HG02885 (cell line): ENCODE data around the gene IL11.

Experiments used
- ATAC-seq: cut with Tn5 transposase; IDR thresholded peaks from one replicate; pipeline ENCODE4 v1.9.1; 2021; ENCODE audit warnings: mild to moderate bottlenecking; ENCODE audit not compliant: unreplicated experiment, poor library complexity

Gene IL11

GRCh38 chr19:55373993-55374757 is 3.9 kb upstream of the IL11 start:
- no peak for ATAC-seq

DNA sequence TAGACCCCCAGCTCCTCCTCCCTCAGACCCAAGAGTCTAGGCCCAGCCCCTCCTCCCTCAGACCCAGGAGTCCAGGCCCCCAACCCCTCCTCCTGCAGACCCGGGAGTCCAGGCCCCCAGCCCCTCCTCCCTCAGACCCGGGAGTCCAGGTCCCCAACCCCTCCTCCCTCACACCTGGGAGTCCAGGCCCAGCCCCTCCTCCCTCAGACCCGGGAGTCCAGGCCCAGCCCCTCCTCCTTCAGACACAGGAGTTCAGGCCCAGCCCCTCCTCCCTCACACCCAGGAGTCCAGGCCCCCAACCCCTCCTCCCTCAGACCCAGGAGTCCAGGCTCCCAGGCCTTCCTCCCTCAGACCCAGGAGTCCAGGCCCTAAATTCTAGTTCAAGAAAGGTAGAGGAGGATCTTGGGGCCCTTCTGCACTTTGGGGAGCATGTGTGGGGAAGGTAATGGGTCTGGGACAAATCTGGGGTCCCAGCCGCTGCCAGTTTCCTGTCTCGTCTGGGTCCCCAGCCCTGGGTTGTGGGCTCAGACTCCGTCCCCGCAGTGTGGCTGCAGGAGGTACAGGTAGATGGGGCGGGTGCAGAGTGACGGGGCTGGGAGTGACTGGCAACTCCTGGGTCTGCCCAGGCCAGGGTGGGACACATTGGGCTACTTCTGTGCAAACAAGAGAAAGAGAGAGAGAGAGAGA is 3.2 kb upstream of the IL11 start:
- no peak for ATAC-seq

DNA sequence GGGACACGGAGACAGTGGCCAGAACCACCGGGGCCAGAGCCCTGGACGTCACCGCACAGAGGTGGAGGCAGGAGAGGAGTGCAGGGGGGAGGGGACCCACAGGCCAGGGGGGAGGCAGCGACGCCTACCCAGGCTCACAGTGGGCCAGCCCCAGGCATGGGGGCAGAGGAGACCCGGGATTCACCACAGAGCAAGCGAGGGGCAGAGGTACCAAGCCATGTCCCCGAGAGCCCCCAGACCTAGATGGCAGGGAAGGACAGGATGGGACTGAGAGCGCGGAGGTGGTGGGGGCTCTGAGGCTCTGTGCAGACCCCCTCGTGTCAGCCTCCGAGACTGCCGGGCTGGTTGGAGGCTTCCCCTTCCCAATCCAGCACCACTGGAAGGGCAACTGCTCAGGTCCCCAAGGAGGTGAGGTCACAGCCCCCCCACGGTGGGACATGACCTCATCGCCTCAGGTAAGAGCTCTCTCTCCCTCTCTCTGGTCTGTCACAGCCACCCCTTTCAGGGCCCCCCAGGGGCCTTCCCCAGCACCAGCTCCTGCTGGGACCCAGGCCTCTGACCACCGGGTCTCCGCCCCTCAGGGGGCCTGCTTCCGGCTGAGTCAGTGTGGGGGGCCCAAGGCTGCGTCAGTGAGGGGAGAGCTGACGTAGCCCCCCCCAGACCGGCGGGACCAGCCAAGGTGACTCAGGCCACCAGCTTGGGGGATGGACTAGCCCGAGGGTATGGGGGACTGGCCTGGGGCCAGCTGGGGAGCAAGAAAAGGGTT is 2.2 kb upstream of the IL11 start:
- ATAC-seq, result no peak

GRCh38 chr19:55369653-55370304 is 484 bp downstream of the IL11 start:
- ATAC-seq, result no peak

DNA sequence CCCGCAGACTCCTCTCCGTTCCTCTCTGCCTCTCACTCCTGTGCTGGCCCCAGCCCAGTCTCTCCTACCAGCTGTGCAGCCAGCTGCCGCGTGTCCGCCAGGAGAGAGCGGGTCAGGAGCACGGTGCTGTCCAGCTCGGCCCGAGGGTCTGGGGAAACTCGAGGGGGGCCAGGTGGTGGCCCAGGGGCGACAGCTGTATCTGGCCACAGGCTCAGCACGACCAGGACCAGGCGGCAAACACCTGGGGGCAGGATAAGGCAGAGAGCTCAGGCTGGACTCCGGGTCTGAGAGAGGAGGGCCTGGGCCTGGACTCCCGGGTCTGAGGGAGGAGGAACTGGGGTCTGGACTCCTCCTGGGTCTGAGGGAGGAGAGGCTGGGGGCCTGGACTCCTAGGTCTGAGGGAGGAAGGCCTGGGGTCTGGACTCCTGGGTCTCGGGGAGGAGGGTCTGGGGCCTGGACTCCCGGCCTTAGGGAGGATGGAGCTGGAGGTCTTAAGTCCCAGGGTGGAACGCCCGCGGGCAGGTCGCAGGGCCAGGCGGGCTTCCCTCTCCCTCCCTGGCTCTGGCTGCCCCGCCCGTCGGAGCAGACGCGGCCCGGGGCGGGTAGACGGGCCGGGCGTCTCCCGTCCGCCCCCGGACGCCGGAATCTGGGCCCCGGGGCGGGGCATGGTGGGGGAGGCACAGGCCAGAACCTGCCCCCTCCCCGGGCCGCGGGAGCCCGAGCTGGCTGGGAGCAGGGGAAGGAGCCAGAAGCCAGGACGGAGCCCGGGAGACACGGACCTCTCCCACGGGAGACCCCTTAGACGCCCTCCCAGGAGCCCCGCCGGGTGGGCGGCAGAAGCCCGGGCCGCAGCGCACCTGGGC is 1.3 kb downstream of the IL11 start:
- ATAC-seq, result no peak

DNA sequence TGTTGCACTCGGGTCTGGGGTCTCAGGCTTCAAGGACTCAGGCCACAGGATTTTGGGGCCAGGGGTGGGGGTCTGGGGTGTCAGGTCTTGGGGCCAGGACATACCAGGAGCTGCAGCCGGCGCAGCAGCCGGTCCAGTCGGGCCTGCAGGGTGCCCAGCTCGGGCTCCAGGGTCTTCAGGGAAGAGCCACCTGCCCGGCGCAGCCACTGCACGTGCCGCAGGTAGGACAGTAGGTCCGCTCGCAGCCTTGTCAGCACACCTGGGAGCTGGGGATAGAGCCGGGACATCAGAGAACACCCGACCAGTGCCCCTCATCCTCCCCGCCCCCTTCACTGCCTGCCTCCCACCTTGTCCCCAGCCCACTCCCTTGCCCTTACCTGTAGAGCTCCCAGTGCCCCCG is 2.2 kb downstream of the IL11 start:
- no peak for ATAC-seq

DNA sequence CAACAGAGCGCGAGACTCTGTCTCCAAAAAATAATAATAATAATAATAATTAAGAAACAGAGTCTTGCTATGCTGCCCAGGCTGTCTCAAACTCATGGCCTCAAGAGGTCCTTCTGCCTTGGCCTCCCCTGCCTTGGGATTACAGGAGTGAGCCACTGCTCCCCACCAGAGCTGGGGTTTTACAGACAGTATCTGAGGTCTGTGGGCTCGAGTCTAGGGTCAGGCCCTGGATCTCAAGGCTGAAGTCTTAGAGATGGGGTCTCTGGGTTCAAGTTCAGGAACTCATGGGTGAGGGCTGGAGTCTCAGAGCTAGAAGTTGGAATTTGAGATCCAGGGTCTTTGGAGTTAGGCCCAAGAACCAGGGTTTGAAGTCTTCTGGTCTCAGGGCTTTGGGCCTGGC is 3.5 kb downstream of the IL11 start:
- no peak for ATAC-seq

GRCh38 chr19:55365964-55366363 is 4.3 kb downstream of the IL11 start:
- no peak for ATAC-seq

DNA sequence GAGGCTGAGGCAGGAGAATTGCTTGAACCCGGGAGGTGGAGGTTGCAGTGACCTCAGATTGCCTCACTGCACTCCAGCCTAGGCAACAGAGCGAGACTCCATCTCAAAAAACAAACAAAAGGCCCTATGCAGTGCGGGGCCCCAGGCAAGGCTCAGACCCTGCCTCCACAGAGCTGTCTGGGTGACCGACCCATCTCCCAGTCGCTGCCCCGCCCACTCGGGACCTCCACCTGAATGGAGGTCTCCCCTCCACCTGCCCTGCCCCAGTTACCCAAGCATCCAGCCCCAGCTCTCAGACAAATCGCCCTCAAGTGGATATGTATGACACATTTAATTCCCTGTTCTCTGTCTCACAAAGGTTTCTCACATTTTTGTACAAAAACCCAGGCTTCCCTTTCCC is 5.0 kb downstream of the IL11 start:
- no peak for ATAC-seq

DNA sequence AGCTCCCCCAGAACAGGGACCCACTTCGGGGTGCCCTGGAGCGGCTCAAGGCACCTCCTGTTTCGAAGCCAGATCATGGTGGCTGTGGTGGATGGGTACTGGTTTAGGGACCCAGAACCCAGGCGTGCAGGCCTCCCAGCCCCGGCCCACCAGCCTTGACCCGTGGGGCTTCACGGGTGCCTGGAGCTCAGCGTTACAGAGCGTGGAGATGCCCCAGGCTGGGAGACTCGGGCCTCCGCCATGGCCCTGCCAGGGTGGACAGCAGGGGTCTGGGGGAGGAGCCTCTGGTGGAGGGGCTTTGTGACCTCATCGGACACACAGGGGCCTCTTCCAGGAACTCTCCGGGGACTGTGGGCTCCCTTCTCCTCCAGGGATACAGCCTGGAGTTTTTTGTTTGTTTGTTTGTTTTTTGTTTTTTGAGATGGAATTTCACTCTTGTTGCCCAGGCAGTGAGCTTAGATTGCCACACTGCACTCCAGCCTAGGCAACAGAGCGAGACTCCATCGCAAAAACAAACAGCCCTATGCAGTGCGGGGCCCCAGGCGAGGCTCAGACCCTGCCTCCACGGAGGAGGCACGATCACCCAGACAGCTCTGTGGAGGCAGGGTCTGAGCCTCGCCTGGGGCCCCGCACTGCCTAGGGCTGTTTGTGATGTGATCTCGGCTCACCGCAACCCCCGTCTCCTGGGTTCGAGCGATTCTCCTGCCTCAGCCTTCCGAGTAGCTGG is 7.1 kb downstream of the IL11 start, which contains the start of gene GARIN5B:
Gene GARIN5B (minus strand): TSS at position 271 of the 727 bp plus-strand sequence. CDS start 194 bp downstream, at position 77.
- ATAC-seq, result no peak

GRCh38 chr19:55362174-55362989 is 7.9 kb downstream of the IL11 start:
- ATAC-seq, result no peak

GRCh38 chr19:55360902-55361301 is 9.4 kb downstream of the IL11 start:
- ATAC-seq, result no peak

DNA sequence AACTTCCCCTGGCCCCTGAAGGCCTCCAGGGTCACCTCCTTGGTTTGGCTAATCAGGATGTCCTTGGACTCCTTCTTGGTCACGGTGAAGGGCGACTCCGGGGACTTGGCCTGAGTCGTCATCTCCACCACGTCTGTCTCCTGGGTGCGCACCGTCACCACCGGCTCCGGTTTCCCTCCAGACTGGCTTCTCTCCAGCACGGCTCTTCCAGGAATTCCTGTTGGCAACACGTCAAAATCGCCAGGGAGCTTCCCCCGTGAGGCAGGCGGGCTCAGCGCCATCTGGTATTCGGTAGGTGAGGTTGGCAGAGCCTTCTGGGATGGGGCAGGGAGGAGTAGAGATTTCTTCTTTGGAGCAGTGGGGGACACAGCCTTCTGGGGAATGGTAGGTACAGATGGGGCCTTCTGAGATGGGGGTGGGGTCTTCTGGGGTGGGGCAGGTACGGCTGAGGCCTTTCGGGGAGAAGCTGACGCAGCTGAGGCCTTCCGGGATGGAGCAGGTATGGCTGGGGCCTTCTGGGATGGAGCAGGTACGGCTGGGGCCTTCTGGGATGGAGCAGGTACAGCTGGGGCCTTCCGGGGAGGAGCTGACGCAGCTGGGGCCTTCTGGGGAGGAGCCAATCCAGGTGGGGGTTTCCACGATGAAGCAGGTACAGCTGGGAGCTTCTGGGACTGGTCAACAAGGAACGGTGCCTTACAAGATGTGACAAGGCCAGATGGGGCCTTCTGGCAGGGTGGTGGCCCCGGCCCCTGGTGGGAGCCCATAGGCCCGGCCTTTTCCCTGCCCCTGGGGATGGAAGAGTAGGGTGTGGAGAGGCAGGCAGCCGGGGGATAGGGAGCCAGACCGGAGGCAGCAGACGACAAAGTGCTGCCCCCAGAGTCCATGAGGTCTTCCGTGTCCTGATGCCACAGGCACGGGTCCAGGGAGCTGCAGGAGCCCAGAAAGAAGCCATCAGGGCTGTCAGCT is 11.0 kb downstream of the IL11 start:
- no peak for ATAC-seq

DNA sequence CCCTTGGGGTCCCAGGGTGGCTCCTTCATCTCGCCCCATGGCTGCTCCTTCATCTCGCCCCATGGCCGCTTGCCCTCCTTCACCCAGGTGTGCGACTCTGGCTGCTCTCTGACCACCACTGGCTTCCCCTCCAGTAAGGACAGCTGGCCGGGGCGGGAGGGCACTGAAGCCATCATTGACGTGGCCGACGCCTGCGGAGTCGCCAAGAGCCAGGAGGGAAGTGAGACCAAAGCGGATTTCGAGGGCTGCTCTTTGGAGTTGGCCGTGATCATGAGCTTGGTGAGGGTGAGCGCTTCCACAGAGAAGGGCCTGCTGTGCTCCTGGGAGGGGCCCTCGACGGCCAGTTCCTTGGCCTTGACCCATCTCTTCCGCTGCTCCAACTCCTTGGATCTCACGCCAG is 11.8 kb downstream of the IL11 start:
- ATAC-seq, result no peak

DNA sequence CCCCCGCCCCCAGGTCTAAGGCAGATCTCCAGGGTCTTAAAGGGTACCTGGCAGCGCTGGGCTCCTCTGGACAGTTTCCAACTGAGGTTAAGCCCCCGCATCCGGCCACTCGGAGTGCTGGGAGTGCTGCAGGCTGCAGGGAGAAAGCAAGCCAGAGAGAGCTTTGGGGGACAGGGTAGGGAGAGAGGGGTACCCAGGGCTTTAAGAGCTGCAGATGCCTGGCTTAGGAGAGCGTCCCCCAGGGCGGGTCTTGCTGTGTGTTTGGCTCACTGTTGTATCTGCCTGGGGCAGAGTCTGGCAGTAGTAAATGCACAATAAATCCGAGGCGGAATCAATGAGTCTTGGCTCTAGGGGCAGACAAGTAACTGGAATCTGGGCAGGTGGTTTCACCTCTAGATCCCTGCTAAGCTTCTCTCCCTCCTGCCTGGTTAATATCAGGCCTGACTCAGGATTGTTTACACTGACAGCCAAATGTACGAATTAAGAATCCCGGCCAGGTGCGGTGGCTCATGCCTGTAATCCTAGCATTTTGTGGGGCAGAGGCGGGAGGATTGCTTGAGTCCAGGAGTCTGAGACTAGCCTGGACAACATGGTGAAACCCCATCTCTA is 14.9 kb downstream of the IL11 start:
- no peak for ATAC-seq

DNA sequence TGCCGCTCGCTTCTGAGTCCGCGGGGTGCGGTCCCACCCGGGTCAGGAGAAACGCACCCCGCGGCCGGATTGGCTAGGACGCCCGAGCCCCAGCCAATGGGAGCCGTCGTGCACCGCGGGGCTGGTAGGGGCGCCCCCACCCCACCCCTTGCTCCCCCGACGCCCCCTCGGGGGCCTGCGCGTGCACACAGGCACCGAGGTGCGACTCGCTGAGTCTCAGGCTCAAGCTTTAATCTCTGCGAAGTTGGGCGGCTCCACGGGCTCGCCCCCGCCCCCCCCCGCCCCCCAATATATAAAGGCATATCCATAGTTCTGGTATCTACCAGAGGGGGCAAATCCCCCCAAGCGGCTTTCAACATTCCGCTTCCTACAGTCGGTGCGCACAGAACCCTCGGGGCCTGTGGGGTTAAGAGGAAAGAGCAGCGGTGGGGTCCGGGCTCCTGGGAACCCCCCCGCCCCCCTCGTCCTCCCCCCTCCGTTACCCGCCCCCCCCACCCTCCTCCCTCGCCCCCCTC is 15.5 kb downstream of the IL11 start, which contains the start of gene COX6B2:
Gene COX6B2 (minus strand): TSS at position 22 of the 515 bp plus-strand sequence. CDS start 198 bp downstream, outside the sequence.
- ATAC-seq, result no peak
